GM21526 (cell line): Measurements from ENCODE around the gene PTPRE.
A peak's percentile ranks its signal among the peaks of the same experiment; 100 is the strongest.

Experiments
- ATAC-seq: cut with Tn5 transposase; IDR thresholded peaks from one replicate; pipeline ENCODE4 v1.9.1; 2021; ENCODE audit warnings: moderate library complexity; ENCODE audit not compliant: unreplicated experiment, low FRiP score

Gene PTPRE

DNA sequence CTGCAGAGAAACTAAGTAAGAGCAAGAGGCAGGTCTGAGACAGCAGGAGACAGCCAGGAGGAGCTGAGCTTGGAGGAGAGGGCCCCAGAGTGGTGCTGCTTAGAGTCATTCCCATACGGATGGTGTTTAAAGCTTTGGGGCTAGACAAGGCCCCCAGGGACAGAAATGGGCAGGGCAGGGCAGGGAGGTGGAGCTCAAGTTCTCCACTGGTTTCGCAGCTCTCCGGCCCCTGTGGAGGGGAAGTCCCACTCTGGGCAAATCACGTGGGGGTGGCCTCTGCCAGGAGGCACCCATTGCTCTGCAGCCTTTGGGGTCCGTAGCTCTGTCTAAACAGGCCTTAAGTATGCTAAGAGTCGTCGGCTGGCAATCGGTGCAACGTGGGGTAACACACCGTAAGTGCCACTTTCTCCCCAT is 1.0 kb upstream of the PTPRE start:
- no peak for ATAC-seq

DNA sequence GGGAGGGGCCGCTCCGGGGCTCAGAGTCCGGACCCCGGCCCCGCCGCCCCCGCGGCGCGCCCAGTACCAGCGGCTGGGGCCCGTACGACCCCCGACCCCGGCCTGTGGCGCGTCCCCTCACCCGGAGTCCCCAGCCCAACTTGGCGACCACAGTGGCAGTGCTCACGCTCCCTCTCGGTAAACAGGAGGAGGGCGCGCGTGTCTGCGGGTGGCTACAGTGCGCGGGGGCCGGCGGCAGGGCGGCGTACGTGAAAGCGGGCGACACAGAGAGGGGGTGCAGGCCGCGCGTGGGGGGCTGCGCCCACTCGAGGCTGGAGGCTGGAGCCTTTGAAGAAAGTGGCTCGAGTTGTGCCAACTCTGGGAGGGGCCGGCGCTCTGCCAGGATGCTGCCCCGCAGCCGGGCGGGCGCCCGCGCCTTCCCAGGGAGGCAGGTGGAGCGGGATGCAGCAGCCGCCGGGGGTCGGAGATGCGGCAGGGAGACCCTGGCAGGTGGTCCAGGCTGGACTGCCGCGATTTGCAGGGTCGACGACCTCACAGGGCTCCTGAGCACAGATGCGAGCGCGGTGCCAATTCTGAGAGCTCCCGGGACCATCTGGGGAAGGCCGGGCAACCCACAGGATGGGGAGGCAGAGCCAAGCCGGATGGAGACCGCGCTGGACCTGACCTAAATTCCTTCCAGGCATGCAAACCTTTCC is 655 bp downstream of the PTPRE start:
- ATAC-seq = no peak

DNA sequence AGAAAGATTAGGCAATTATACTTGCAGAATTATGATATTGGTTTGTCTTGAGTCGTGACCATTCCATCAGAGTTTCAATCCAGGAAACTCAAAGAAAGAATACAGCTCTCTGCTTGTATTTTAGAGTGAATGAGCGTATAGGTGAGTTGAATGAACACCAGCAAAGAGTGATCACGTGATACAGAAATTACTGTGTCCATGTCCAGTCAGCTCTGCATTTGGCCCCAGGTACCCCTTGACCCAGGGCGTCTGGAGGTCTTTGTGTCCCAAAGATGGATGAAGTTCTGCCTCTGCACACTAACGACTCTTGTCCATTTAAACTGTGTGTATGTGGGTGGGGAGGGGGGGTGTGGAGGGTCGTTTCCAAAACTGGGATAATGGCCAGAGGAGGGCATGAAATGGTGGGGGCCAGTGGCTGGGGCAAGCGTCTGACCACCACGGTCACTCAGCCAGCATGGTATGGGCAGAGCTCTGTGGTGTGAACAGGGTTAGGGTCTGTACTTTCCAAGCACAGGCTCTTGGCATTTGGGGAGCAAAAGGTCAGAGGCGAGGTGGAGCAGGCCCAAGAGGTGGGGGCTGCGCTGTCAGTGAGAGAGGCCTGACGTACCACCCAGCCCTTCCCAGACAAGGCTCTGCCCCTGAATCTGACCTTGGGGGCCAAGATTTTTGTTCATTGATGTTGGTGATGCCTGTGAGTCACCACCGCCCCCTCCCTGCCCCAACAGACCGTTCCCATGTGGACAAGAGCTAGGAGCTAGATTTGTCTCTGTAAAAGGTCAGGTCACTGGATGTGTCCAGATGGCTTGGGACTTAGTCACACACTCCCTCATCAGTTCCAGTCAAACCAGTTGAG is 1.4 kb downstream of the PTPRE start:
- ATAC-seq = no peak

- no peak for ATAC-seq
Observed at GRCh38 chr10:127908959-127909267, 2.0 kb downstream of the PTPRE start.

GRCh38 chr10:127909716-127910463 is 3.0 kb downstream of the PTPRE start:
- ATAC-seq = no peak

DNA sequence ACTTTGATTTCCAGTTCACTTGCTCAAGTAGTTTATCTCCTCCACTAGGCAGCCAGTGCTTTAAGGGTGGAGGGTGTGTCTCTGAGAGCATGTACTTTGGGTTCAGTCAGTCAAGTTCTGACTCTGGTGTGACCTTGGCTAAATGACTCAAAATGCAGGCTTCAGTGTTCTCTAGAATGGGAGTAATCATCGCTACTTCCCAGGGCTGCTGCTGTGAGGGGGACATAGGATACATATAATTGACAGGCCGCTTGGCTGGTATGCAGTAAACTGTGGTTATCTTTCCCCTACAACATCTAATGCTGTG is 3.5 kb downstream of the PTPRE start:
- no peak for ATAC-seq

- no peak for ATAC-seq
Observed at GRCh38 chr10:127911218-127911866, 4.4 kb downstream of the PTPRE start.

DNA sequence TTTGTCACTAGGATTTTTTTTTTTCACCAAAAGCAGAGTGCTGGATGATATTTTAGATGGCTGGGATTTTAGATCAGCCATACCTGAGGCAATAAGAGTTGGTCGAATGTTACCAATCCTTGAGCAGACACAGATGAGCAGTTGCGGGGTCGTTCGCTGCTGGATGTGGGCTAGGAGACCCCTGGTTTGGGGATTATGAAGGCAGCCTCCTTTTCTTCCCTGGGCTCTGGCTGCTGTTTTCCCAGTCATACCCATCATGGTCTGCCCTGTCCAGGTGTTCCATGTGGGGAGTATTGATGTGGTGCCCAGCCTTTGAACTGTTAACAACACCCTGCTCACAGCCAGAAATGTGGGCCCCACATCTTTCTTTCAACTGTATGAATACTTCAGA is 5.0 kb downstream of the PTPRE start:
- no peak for ATAC-seq

GRCh38 chr10:127912607-127913367 is 5.9 kb downstream of the PTPRE start:
- ATAC-seq = no peak

- ATAC-seq = no peak
Observed at GRCh38 chr10:127913368-127913759, 6.5 kb downstream of the PTPRE start.

DNA sequence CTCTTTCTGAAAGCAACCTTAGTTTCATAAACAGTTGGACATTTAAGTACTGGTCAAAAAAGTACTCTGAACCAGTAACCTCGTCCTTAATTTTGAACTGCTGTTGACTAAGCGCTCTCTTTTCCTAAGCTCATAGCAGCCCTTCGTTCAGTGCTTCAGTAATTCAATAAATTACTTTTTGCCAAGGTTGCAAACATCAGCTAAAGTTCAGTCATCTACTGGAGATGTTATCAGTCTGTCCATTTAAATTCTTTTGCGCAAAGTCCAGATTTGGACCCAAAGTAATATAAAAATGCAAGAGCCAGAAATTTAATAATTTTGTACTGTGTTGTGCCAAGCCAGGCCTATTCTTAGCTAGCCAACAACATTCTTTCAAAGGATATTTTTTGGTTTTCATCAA is 8.4 kb downstream of the PTPRE start:
- ATAC-seq = no peak

DNA sequence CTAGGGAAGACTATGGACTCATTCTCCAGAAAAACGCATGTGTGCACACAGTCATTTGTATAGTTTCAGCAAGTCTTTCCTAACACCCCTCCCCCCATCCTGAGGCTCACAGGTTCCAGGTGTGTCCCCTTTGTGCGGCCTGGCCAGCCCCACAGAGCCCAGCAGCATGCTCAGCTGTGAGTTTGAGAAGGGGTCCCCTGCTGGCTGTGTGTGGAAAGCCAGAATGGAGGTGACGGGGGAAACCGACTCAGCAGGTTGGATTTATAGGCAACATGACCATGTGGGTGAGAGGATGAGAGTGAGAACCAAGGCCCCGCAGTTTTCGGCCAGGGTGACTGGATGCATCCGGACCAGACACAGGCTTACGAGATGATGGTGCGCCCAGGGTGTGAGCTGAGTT is 9.9 kb downstream of the PTPRE start:
- no peak for ATAC-seq

DNA sequence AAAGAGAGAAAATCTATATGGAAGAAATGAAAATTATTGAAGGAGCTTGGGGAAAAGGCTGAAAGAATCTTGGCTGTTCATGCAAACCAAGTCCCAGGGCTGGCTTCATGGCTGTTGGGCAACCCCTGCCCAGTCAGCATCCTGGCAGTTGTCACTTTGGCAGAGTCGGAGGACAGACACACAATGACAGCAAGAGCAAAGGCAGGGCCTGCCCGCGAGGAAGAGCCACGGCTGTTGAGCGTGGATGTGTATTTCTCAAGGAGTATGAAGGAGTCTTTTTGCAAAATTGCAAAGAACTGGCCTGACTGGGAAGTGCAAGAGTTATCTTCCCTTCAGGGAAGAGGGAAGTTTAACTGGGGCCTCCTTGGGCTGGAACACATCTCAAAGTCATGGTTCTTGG is 11.7 kb downstream of the PTPRE start:
- no peak for ATAC-seq

DNA sequence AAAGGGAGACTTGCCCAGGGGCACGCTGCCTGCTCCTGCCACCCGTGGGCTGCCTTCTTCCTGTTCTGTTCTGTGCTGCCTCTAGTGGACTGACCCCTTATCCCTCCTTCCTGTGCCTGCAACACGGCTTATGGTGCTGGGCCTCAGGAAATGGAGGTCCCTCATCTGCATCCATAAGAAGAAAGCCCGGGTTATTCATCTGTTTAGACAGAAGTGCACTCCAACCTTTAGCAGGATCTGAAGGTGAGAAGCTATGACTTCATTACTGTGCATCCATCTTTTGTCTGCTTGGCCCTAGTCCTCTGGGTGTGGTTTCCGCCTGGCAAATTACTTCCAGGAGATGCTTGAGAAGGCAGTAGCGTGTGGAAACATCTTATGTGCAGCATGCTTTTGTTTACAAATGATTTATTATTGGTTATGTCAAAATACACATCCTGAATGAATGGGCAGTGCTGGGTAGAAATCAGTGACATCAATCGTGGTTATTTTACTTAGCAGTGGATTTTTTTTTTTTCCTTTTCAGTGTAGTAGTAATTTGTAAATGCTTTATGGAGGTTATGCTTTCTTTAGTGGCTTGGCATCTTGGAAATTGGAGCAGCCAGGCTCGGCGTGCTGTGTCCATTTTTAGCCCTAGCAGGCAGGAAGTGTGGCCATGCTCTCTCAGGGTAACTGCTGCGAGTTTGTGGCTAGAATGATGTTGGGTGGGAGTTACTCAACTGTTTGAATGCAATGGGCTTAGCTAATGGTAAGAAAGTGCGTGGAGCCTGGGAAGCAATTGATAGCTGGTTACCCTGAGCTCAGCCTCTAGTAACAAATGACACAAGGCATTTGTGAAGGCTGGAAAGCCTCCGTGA is 12.7 kb downstream of the PTPRE start:
- peak; percentile 56 for ATAC-seq

DNA sequence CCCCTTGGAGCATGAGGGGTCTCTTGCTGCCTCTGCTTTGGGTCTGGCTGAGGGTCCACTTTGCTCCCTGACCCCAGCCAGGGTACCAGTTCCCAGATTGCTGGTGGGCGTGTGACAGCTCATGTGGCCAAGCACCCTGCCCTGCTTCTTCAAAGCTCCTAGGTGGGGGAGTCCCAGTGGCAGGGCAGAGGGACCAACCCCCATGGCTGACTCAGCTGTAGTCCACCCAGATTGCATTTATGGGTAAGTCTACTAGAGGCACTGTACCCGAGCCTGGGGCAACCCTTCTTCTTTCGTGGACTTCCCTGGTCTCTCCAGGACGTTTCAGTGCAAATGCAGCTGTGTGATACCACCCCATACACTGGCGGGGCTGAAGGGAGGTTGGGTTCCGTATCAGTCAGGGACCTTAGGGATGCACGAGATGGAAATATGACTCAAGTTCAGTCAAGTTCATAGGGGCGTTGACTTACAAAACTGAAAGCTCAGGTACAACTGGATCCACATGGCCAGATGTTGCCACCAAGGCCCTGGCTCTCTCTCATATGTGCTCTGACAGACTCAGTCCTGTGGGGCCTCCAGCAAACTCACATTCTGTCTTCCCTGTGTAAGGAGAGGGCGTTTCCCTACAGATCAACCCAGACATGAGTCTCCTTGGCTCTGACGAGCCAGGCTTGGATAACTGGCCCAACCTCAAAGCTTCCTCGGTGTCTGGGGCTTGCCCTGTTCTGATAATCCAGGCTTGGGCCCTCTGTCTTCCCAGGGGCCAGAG is 13.6 kb downstream of the PTPRE start:
- no peak for ATAC-seq

DNA sequence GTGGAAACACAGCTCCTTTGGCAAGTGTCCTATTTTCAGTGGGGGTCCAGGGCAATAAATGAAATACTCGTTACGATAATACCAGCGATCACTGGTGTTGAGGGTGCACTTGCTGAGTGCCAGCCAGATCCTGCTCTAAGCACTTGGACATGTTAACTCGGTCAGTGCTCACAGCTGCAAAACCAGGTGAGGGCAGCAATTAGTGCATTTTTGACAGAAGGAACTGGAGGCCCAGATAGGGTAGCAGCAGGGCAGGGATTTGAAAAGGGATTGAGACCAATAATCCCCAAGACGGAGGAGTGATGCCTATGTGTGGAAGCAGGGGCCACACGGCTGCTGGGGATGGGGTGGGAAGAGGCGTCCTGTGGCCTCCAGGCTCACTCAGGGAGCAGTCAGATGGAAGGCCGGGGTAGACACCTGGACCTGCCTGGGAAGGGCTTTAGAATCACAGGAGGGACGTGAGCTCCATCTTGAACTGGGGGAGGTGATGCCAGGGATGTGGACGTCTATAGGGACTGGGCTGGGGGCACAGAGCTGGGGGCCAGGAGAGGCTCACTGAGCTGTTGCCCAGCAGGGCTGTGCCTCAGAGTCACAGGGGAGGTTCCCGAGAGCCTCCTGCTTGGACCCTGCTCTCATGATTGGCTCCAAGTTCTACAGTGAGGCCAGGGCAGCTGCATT is 14.3 kb downstream of the PTPRE start:
- ATAC-seq = no peak

GRCh38 chr10:127921753-127922145 is 14.8 kb downstream of the PTPRE start:
- no peak for ATAC-seq

DNA sequence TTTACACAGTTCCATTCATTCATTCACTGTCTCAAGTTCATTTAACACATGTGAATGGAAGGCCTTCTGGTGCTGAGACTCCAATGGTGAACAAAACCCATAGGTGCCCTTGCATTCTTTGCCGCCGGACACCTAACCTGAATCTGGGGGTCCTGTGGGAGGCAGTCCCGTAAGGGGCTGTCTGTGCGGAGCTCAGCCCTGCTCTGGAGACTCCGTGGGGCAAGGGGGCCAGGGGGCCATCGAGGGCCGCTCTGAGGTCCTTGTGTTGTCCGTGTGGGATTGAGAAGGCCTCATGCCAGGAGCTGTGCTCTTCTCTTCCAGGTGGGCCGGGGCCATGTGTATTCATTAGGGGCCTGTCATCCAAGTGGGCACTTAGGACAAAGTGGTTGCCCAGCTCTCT is 15.3 kb downstream of the PTPRE start:
- ATAC-seq = no peak
